Endothelial cell of umbilical vein (primary cell): ENCODE data around the gene TNS4. TPM values are rescaled to one million over a fixed set of nuclear protein-coding genes. Genes with fewer than 3 reads are reported as not detected.
A peak's percentile ranks its signal among the peaks of the same experiment; 100 is the strongest.

Source experiments
- BruUV-seq: library from RNA; stranded (reverse); fragments of 400-500 nt; replicated peaks from 2 replicates; lab custom pipeline; 2021; lab: Mats Ljungman, UMichigan
- CTCF ChIA-PET: fragments of 300-600, 350-600 bp; sonication (Branson Sonifier 250); formaldehyde crosslinking; loops from one replicate; lab custom pipeline; 2021; ENCODE audit warnings: antibody characterized with exemption, inconsistent platforms; lab: Charles Lee
- POLR2A ChIA-PET: fragments of 300-600, 350-600 bp; sonication (Branson Sonifier 250); formaldehyde crosslinking; loops from one replicate; lab custom pipeline; 2021; ENCODE audit warnings: antibody characterized with exemption, inconsistent platforms; lab: Charles Lee
- DNase-seq: peaks from one replicate; pipeline ENCODE4 v3.0.0-alpha.2; 2011; ENCODE audit warnings: low read depth, low spot score
- FAIRE-seq: peaks from 2 replicates; lab custom pipeline; 2011; peaks lifted over from hg19 to GRCh38; lab: Jason Lieb, UNC
- H2AFZ ChIP-seq: 2 replicates; pipeline ENCODE4 v1.6.0; 2012; ENCODE audit warnings: low read depth, low read length, control low read depth, inconsistent platforms
- H3K27ac ChIP-seq: 2 replicates; pipeline ENCODE4 v1.5.1; 2011; ENCODE audit warnings: low read depth, mild to moderate bottlenecking, control low read depth, low read length, moderate library complexity; ENCODE audit not compliant: insufficient read depth
- H3K27me3 ChIP-seq, 2 experiments: 2 replicates each; pipeline versions ENCODE4 v1.6.0 to v1.6.1; 2011; ENCODE audit warnings: low read length in 2 of 2, mixed read lengths in 1 of 2; ENCODE audit not compliant: control insufficient read depth in 2 of 2, insufficient read depth in 2 of 2
- H3K36me3 ChIP-seq, 2 experiments: 2 replicates in 1 of 2; 3 replicates in 1 of 2; pipeline ENCODE4 v1.5.1; 2011; ENCODE audit warnings: low read length in 2 of 2, mild to moderate bottlenecking in 1 of 2, moderate library complexity in 1 of 2; ENCODE audit not compliant: control insufficient read depth in 2 of 2, insufficient read depth in 2 of 2; ENCODE audit errors: extremely low read depth in 1 of 2
- H3K4me1 ChIP-seq: 3 replicates; pipeline ENCODE4 v1.5.1; 2011; ENCODE audit warnings: mild to moderate bottlenecking, low read length; ENCODE audit not compliant: control insufficient read depth, insufficient read depth; ENCODE audit errors: extremely low read depth
- H3K4me2 ChIP-seq: 2 replicates; pipeline ENCODE4 v1.6.1; 2011; ENCODE audit warnings: low read length, control low read depth, mixed read lengths; ENCODE audit not compliant: insufficient read depth
- H3K4me3 ChIP-seq, 3 experiments: fragments of 200-600 bp in 1 of 3; sonication (generic), shearing (Covaris generic) in 1 of 3; replicated peaks in 1 of 3; 2 replicates each; pipeline ENCODE4 v1.5.1; 2011 to 2016; ENCODE audit warnings: control low read depth in 3 of 3, low read length in 3 of 3, mild to moderate bottlenecking in 2 of 3, inconsistent platforms in 1 of 3, low read depth in 1 of 3, moderate library complexity in 1 of 3; ENCODE audit not compliant: insufficient read depth in 1 of 3
- H3K79me2 ChIP-seq: 2 replicates; pipeline ENCODE4 v1.6.0; 2012; ENCODE audit warnings: low read length, inconsistent platforms; ENCODE audit not compliant: control insufficient read depth, insufficient read depth
- H3K9ac ChIP-seq: replicated peaks from 2 replicates; pipeline ENCODE3; 2011; ENCODE audit warnings: low read length, control low read depth; ENCODE audit not compliant: insufficient read depth; ENCODE audit errors: extremely low read depth
- H3K9me1 ChIP-seq: replicated peaks from 3 replicates; pipeline ENCODE4 v1.6.0; 2011; ENCODE audit warnings: mild to moderate bottlenecking, low read length; ENCODE audit not compliant: control insufficient read depth, insufficient read depth; ENCODE audit errors: extremely low read depth
- H3K9me3 ChIP-seq: replicated peaks from 2 replicates; pipeline ENCODE4 v1.5.1; 2012; ENCODE audit warnings: low read length, inconsistent platforms; ENCODE audit not compliant: control insufficient read depth, insufficient read depth
- H4K20me1 ChIP-seq: replicated peaks from 2 replicates; pipeline ENCODE3; 2011; ENCODE audit warnings: mild to moderate bottlenecking, low read length; ENCODE audit not compliant: control insufficient read depth, insufficient read depth; ENCODE audit errors: extremely low read depth
- CTCF ChIP-seq, 2 donors: IDR thresholded peaks; 1 replicate in 1 of 2; 2 replicates in 1 of 2; pipeline ENCODE4 v1.5.1; 2011; ENCODE audit warnings: low read length in 2 of 2, mild to moderate bottlenecking in 2 of 2, moderate library complexity in 2 of 2, control low read depth in 1 of 2, inconsistent platforms in 1 of 2, low read depth in 1 of 2; ENCODE audit not compliant: insufficient read depth in 1 of 2; ENCODE audit errors: extremely low read depth in 1 of 2
- FOS ChIP-seq: IDR thresholded peaks from 2 replicates; pipeline ENCODE4 v1.6.1; 2011; ENCODE audit warnings: mild to moderate bottlenecking, low read length, moderate library complexity, borderline replicate concordance; ENCODE audit not compliant: insufficient read depth
- GATA2 ChIP-seq: IDR thresholded peaks from 2 replicates; pipeline ENCODE4 v1.7.0; 2011; ENCODE audit warnings: low read depth, mild to moderate bottlenecking, moderate library complexity, mixed read lengths, low read length; ENCODE audit not compliant: insufficient read length, insufficient read depth
- JUN ChIP-seq: IDR thresholded peaks from 2 replicates; pipeline ENCODE4 v1.6.1; 2011; ENCODE audit warnings: borderline replicate concordance, low read depth; ENCODE audit not compliant: insufficient read length, insufficient read depth
- MAX ChIP-seq: IDR thresholded peaks from 2 replicates; pipeline ENCODE4 v1.6.1; 2011; ENCODE audit not compliant: insufficient read depth, insufficient read length
- POLR2AphosphoS5 ChIP-seq: IDR thresholded peaks from 2 replicates; pipeline ENCODE4 v1.6.1; 2012; ENCODE audit warnings: low read depth, mild to moderate bottlenecking, control low read depth, low read length, moderate library complexity; ENCODE audit not compliant: insufficient read depth
- dilution Hi-C: fragments of 300-500 bp; cut with MboI; formaldehyde crosslinking; loops from one replicate; pipeline ENCODE4 v1.15.0; 2019; ENCODE audit warnings: low sequenced_read_pairs; ENCODE audit not compliant: extremely low pct_ligation_motif_present
- intact Hi-C: fragments of 100-400 bp; cut with micrococcal nuclease; formaldehyde crosslinking; loops from one replicate; pipeline ENCODE4 v1.10.0; 2022
- polyA plus RNA-seq, 4 experiments: library from polyadenylated mRNA; depleted of rRNA in 3 of 4; stranded (reverse) in 3 of 4; unstranded in 1 of 4; fragments of >200 nt; gene quantifications; 2 replicates each; pipeline versions ENCODE4 v1.2.1 to v1.2.3, GENCODE V29; 2011 to 2012; ENCODE audit warnings: missing spikeins in 1 of 4
- total RNA-seq: library from RNA; stranded (reverse); gene quantifications from 2 replicates; pipeline ENCODE4 v1.2.3, GENCODE V29; 2021

Gene TNS4
- total and polyA plus RNA-seq, 2 donors (not counting 3 experiments of a cell fraction or from before 2014, with no cell fraction given): not detected

- no peak overlapping the region for H3K27ac ChIP-seq
- BruUV-seq: no TSS peak
- H3K9me3 ChIP-seq: no peaks in the 10 kb centered on the region
- dilution Hi-C loops (no loop called here), intact Hi-C loops (no loop called here)
- no peak overlapping the region for H3K4me2 ChIP-seq
- ChIA-PET POLR2A (no interaction called here), CTCF (interaction anchor here (1.2 to 9.5 kb wide), 3 partner anchors 19 to 54 kb away, joined by 3 to 148 read pairs (median 3); no protein-coding TSS in a partner anchor)
- no peaks in the 10 kb centered on the region for H3K79me2 ChIP-seq
- H3K9ac ChIP-seq: no peak overlapping the region
- H2AFZ ChIP-seq: no peak overlapping the region
- no peaks in the 10 kb centered on the region for H3K36me3 ChIP-seq
- H3K4me1 ChIP-seq: no peaks in the 10 kb centered on the region
- H3K27me3 ChIP-seq: peaks cover 0 to 2% of the 10 kb centered on the region in 2 experiments
- DNase-seq (no peak), FAIRE-seq (peak; percentile 15)
- no peaks in the 10 kb centered on the region for H3K9me1 ChIP-seq
- TF ChIP-seq POLR2AphosphoS5 (no peak), JUN (no peak), GATA2 (no peak), MAX (peak; percentile 14), CTCF (IDR thresholded peaks at IDR 0.05; ENCODE audit: extremely low read depth in 1 of 2, insufficient read depth in 1 of 2, low read depth in 1 of 2, low read length in 2 of 2) (no peak), FOS (no peak)
- no peaks in the 10 kb centered on the region for H4K20me1 ChIP-seq
- no peak overlapping the region for H3K4me3 ChIP-seq
Measured at GRCh38 chr17:40480501-40481003, 20.9 kb downstream of the TNS4 start.
